ENCODE results near the gene MANF.

The MANF gene

DNA sequence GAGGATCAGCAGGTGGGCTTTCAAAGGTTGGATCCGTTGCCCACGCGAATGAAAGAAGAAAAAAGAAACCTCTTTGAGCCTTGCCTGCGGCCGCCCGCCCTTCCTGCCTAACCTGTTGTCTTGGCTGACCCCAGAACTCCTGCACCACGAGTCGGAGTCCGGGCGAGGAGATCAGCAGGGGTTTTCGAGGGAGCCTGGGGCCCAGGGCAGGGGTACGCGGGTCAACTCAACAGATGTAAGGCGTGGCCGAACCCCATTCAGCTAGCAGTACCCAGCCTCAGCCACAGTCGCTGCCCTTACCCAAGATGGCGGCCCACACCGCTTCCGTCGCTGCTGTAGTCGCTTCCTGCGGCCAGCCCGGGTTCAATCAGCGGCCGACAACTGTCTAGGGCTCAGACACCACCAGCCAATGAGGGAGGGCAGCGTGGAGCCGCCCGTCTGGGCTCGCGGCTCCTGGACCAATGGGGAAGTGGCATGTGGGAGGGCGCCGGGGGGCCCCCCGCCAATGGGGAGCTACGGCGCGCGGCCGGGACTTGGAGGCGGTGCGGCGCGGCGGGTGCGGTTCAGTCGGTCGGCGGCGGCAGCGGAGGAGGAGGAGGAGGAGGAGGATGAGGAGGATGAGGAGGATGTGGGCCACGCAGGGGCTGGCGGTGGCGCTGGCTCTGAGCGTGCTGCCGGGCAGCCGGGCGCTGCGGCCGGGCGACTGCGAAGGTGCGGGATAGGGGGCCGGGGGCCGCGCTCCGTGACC lies at the start of gene MANF:
Gene MANF (plus strand): TSS at position 566 of the 748 bp plus-strand sequence. CDS start 52 bp downstream, at position 618.
- CTCF ChIA-PET = interaction anchor here (0.9 kb wide), 1 partner anchor 13 kb away, joined by 3 read pairs; no protein-coding TSS in a partner anchor
- POLR2A ChIA-PET = interaction anchor here (0.7 to 2.5 kb wide), 12 partner anchors 9 to 769 kb away, joined by 3 to 10 read pairs (median 5); partner anchors contain the start of genes DCAF1 and MAPKAPK3
- DNase-seq (ENCODE audit: extremely low spot score) = peak; percentile 98
- TF ChIP-seq SUZ12 (IDR thresholded peaks at IDR 0.05) (no peak), NFRKB (IDR thresholded peaks at IDR 0.05) (peak; percentile 62; the same call in 1 of the 2 replicates), HDGF (IDR thresholded peaks at IDR 0.05; ENCODE audit: borderline replicate concordance) (0 out of 2 replicates have a peak, but pooled peaks have one; percentile 29)

DNA sequence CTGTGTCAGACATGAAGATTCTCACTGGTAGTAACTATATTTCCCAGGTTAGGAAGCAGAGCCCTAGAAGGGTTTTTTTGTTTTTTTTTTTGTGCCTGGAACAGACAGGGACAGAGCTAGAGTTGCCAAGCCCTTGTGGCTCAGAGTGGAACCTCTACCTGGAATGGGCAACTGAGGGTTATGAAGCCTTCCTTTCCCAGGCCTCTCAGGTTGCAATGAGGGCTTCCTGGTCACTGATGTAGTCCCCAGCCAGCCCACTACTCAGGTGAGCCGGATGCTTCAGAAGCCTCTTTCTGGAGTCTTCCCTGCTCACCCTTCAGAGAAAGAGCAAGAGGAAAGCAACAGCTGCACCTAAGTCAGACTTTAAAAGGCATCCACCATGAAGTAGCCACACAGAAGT lies 48.8 kb upstream of the MANF start:
- DNase-seq (ENCODE audit: extremely low spot score) = no peak
- TF ChIP-seq FOXA1 (IDR thresholded peaks at IDR 0.05) = no peak
- TF ChIP-seq, protein P1, sequence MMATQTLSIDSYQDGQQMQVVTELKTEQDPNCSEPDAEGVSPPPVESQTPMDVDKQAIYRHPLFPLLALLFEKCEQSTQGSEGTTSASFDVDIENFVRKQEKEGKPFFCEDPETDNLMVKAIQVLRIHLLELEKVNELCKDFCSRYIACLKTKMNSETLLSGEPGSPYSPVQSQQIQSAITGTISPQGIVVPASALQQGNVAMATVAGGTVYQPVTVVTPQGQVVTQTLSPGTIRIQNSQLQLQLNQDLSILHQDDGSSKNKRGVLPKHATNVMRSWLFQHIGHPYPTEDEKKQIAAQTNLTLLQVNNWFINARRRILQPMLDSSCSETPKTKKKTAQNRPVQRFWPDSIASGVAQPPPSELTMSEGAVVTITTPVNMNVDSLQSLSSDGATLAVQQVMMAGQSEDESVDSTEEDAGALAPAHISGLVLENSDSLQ (IDR thresholded peaks at IDR 0.05) = no peak
- TF ChIP-seq CTBP1 (IDR thresholded peaks at IDR 0.05; ENCODE audit: borderline replicate concordance) = no peak
- TF ChIP-seq ZNF384 (IDR thresholded peaks at IDR 0.05) = no peak
- no peak for TF ChIP-seq HDGF (IDR thresholded peaks at IDR 0.05; ENCODE audit: borderline replicate concordance)
- no peak for TF ChIP-seq ARNT (IDR thresholded peaks at IDR 0.05)
- TF ChIP-seq L3MBTL2 (conservative IDR thresholded peaks at IDR 0.05) = no peak
- TF ChIP-seq SUZ12 (IDR thresholded peaks at IDR 0.05) = no peak
- no peak for TF ChIP-seq FOXK2 (IDR thresholded peaks at IDR 0.05)
- no peak for TF ChIP-seq ELF4 (IDR thresholded peaks at IDR 0.05)
- TF ChIP-seq BHLHE40 (IDR thresholded peaks at IDR 0.05; ENCODE audit: borderline replicate concordance) = no peak
- TF ChIP-seq LEF1 (IDR thresholded peaks at IDR 0.05; ENCODE audit: borderline replicate concordance) = no peak
- CTCF ChIA-PET = no interaction called here
- POLR2A ChIA-PET = no interaction called here

DNA sequence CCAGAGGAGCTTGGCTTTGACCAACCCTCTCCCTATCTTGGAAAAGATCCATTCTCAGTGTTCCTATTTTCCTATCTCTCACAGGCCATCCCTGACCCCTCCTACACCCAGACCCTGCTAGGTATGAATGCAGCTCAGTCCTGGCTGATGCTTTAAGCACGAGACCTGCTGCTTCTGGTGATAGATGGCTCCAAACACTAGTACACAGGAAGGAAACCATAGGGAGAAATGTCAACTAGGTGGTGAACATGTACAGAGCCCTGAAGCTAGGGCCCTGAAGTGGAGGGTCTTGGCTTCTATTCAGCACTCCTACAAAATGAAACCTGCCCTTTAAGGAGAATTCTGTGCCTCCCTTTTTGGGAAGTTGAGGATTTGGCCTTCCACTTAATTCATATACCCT lies 47.4 kb upstream of the MANF start:
- no peak for TF ChIP-seq SP1 (IDR thresholded peaks at IDR 0.05)
- TF ChIP-seq, protein P1 (IDR thresholded peaks at IDR 0.05) = no peak
- POLR2A ChIA-PET = no interaction called here
- DNase-seq (ENCODE audit: extremely low spot score) = no peak
- CTCF ChIA-PET = no interaction called here

DNA sequence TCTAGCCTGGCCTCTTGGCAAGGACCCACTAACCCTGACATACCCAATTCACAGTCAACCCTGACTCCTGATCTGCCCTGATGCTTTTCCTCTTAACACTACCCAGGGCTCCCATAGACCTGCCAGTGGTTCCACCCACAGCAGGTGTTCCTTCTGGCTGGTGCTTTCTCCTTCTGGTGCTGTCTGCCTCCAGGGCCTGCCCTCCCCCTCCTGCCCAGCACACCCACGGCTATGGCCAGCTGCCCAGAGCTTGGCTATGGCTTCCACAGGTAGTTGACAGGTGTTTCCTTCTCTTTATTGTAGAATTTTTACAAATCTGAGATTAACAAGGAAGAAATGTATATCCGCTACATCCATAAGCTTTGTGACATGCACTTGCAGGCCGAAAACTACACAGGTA lies 46.5 kb upstream of the MANF start:
- no peak for DNase-seq (ENCODE audit: extremely low spot score)
- ChIA-PET POLR2A (no interaction called here), CTCF (no interaction called here)
- no peak for TF ChIP-seq HDGF (IDR thresholded peaks at IDR 0.05; ENCODE audit: borderline replicate concordance)
- no peak for TF ChIP-seq NFRKB (IDR thresholded peaks at IDR 0.05)
- no peak for TF ChIP-seq FOXK2 (IDR thresholded peaks at IDR 0.05)
- no peak for TF ChIP-seq SUZ12 (IDR thresholded peaks at IDR 0.05)
- no peak for TF ChIP-seq ELF4 (IDR thresholded peaks at IDR 0.05)
- TF ChIP-seq L3MBTL2 (conservative IDR thresholded peaks at IDR 0.05) = no peak
- no peak for TF ChIP-seq FOXA1 (IDR thresholded peaks at IDR 0.05)
- TF ChIP-seq TARDBP (IDR thresholded peaks at IDR 0.05) = no peak
- TF ChIP-seq ZNF384 (IDR thresholded peaks at IDR 0.05) = no peak
- no peak for TF ChIP-seq FOXM1 (IDR thresholded peaks at IDR 0.05; ENCODE audit: borderline replicate concordance)
- TF ChIP-seq ARNT (IDR thresholded peaks at IDR 0.05) = no peak
- TF ChIP-seq BHLHE40 (IDR thresholded peaks at IDR 0.05; ENCODE audit: borderline replicate concordance) = no peak
- no peak for TF ChIP-seq SP1 (IDR thresholded peaks at IDR 0.05)
- TF ChIP-seq, protein P1 (IDR thresholded peaks at IDR 0.05) = no peak
- TF ChIP-seq CTBP1 (IDR thresholded peaks at IDR 0.05; ENCODE audit: borderline replicate concordance) = no peak
- TF ChIP-seq LEF1 (IDR thresholded peaks at IDR 0.05; ENCODE audit: borderline replicate concordance) = no peak

DNA sequence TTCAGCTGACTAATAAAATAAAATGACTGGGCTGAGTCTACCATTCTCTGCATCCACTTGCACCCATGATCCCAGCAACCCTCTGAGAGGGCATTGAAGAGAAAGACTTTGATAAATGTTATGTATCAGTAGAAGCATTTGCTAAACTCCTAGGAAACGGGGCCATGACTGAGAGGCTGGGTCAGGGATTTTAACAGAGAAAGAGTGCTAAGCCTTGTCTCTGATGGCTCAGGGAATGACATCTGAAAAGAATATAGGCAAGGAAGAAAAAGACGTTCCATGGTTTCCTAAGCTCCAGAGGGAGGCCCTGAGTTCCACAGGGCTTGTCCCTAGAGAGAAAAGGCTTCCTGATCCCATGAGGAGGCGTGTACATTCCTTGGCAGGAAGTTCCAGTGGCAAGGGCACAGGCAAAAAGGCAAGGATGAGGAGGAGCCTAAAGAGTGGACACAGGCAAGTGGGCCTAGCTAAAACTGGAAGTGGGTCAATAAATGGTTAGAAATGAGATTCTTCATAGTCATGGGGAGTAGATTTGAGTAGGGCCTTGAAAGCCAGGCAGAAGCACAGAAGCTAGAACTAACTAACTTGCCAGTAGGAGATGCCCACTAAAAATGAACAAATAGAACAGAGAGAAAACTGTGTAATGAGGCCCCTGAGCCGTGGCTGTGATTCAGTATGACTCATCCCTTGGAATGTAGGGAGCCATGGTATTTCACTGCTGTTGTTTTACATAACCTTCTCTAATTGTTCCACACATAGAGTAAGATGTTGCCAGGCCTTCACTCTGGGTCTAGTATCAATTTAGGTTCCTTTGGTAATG lies 44.9 kb upstream of the MANF start:
- TF ChIP-seq FOXA1 (IDR thresholded peaks at IDR 0.05) (no peak), SP1 (IDR thresholded peaks at IDR 0.05) (no peak), FOXM1 (IDR thresholded peaks at IDR 0.05; ENCODE audit: borderline replicate concordance) (no peak), BHLHE40 (IDR thresholded peaks at IDR 0.05; ENCODE audit: borderline replicate concordance) (no peak), ARNT (IDR thresholded peaks at IDR 0.05) (no peak), TARDBP (IDR thresholded peaks at IDR 0.05) (no peak), HDGF (IDR thresholded peaks at IDR 0.05; ENCODE audit: borderline replicate concordance) (no peak)
- no peak for DNase-seq (ENCODE audit: extremely low spot score)
- ChIA-PET CTCF (no interaction called here), POLR2A (no interaction called here)

DNA sequence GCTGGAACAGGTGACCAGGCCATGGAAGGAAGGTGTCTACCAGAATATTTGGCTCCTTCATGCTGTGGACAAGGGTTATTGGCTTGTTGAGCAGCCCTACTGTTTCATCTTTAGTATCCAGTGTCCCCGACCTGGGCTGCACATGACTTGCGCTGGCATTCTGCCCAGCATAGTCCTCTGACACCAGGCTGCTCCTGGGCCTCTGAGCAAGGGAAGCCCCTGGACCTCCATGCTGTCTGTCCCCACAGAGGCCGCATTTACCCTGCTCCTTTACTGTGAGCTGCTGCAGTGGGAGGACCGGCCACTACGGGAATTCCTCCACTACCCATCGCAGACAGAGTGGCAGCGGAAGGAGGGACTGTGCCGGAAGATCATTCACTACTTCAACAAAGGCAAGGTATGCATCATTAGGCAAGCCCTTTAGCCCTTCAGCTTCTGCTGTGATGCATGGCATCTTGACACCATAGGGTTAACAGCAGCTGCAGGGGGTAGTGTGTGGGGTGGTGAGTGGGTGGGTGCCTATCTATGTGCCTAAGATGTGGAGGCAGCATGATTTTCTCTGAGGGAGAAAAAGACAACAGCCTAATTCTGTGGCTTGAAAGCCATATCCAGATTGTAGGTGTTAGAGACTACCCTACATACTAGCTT lies 44.0 kb upstream of the MANF start:
- CTCF ChIA-PET = no interaction called here
- no peak for DNase-seq (ENCODE audit: extremely low spot score)
- POLR2A ChIA-PET = no interaction called here
- TF ChIP-seq LEF1 (IDR thresholded peaks at IDR 0.05; ENCODE audit: borderline replicate concordance) = no peak
- TF ChIP-seq FOXA1 (IDR thresholded peaks at IDR 0.05) = no peak
- TF ChIP-seq CTBP1 (IDR thresholded peaks at IDR 0.05; ENCODE audit: borderline replicate concordance) = no peak
- TF ChIP-seq TARDBP (IDR thresholded peaks at IDR 0.05) = no peak

Measured in HEK293T (cell line).